Activated T-cell treated with anti-CD3 and anti-CD28 coated beads for 24 hours (primary cell): ENCODE measurements around the gene PTPRD.

Source experiments
- DNase-seq: peaks from one replicate; pipeline ENCODE4 v3.0.0-alpha.2; 2020; ENCODE audit warnings: low read depth

Gene PTPRD

DNA sequence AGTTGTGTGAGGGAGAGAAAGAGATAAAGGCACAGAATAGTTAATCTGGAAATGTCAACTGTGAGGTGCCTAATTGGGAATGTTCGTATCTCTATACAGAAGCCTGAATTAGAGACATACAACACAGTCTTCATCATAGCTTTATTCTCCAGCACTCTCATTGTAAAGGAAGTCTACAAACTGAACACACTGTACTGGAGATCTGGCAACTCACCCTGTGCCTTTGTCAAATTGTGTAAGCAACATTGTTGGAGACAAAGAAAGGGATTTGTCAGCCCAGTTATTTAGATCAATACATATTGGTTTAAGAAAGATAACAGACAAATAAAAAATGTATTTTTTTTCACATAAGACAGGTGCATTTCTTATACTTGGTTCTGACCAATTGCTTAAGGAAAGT lies 1980.3 kb downstream of the PTPRD start:
- DNase-seq, result no peak

DNA sequence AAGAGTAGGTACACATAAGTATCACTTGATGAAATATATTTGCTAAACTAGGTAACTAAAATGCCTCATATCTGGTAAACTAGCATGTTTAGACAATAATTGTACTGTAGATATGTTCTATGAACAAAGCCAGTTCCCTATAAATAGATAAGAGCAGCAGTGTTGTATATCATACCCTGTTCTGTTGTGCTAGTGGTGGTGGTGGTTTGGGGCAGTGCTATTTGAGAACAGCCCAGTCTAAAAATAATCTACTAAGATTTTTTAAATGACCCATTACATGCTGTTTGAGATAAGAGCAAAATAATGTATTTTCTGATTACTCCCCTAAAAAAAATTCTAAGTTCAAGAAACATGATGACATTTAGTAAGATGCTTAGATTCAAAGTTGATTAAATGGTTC lies 1984.0 kb downstream of the PTPRD start:
- no peak for DNase-seq

DNA sequence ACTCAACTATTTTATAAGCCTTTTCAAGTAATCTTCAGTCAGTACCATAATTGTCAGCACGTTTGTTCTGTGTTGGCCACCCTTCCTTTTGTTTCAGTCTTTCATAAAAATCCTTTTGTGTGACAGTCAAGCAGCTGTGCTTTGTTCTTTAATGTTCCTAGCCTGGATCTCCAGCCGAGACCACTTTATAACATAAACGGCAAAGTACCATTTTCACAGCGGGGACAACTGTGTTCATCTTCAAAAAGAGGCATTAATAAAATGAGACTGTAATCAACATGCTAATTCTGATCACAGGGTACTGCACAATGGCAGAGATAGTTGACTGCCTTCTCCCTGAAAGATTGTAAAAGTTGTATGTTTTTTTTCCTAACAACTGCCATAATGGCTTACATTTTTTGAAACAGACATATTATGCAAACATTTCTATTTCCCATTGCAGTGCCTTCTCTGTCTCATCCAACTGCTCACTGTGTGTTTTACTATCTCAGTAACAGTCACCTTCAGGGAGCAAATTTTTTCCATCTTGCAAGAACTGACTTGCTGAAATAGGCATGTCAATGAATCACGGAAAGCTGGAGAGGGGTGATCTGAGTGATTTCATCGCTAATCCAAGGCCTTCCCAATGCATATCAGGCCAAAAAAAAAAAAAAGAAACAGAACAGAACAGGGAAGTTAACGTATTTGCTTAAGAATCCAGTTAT lies 1984.7 kb downstream of the PTPRD start:
- DNase-seq, result no peak

DNA sequence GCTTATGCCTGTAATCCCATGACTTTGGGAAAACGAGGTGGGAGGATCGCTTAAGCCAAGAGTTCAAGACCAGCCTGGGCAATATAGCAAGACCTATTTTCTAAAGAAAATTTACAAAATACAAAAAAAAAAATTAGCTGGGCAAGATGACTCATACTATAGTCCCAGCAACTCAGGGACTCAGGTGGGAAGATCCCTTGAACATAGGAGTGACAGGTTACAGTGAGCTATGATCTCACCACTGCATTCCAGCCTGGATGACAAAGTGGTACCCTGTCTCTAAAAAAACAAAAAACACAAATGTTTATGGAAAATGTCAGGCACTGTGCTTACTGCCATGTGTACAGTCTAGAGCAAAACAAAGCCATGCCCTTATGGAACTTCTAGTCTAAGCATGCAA lies 1989.9 kb downstream of the PTPRD start:
- DNase-seq, result no peak

DNA sequence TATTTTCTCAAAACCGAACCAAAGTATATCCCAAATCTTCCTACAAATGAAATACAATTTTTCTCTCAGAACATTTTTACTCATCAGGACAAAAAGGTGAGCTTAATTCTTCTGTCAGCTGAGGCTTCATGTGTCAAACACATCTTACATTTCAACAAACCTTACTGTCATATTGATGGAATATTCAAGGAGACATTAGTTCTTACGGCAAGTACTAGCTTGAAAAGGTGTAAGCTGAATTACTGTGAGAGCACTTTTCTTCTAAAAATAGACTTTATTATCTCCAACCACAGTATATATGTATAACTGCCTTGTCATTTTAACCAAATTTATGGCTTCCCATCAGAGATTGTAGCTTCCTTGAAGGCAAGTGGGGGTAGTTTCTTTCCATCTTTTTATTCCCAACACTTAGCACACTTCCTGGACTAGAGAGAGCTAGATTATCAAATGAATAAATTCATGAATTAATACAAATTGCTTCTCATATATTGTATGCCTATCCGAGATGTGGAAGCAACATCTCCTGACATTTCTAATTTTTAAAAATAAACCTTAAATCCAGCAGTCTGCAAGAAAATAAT lies 1990.5 kb downstream of the PTPRD start:
- no peak for DNase-seq

DNA sequence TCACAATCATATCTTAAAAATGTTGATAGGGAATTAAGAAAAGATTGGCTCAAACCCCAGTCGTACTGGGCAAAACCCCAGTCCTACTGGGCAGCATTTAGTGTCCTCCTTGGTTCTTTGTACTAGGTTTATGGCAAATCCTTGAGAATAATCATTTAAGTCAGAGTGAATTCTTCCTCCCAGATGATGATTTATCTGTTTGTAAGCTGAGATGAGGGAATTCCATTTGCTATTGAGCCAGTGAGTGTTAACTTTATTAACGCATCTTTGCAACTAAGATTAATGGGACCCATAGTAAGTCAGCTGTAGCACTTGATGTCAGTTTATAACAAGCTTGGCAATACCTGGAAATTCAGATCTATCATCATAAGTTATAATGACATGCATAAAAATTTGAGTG lies 1991.4 kb downstream of the PTPRD start:
- DNase-seq, result no peak

DNA sequence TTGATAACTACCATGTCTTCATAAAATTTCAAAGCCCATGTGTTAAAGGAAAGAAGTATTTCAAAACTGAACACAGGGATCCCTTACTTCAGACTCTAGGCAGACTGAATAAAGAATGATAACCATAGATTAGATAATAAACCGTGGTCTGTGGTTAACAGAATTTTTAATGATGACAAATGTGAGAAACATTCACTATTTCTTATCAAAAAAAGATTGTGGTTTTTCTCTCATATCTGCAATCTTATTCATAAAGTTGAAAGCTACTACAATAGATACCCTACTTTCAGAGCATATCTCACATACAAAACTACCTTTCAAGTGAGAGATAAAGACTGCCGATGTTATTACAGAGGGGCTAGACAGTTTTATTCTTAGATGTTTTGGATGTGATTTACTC lies 1996.4 kb downstream of the PTPRD start:
- no peak for DNase-seq

DNA sequence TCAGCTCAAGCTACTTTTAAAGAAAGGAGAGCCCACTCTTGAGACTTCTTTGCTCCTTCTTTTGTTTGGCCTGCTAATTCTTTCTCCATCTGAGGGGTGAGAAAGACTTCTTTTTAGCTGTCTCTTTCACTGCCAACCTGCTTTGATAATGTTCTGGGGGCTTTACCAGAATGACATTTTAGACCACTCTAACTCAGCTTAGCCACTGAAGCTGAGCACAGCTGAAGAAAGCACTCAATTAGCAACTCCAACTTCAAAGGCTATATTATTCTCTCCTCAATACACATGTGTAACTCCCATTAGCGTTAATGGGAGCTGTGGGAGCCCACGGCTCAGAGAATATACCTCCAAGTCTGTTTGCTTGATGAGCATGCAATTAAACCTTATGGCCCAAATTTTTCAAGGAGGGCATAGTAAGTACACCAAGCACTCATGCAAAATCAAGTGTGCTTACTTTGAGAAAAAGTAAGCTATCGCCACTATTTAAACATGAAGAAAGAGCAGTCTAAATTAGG lies 1997.8 kb downstream of the PTPRD start:
- no peak for DNase-seq

DNA sequence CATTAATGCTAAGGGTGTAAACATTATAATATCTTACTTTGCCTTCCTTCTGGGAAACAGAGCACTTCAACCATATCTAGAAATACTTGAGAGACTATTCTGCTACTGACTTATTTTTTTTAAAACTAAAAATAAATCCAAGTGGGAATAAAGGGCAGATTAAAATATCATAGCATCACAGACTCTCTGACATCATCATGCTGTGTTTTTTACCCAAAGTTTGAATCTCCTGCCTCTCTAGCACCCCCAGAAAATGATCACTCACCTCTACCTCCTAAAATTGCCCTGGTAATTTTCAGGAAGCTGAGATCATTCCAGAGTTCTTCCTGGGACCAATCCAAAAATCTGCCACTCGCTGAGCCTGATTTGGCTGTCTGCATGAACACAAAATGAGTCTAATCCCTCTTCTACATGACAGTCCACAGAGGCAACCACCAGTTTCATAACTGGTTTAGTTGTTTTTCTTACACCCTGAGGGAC lies 1999.4 kb downstream of the PTPRD start:
- no peak for DNase-seq

DNA sequence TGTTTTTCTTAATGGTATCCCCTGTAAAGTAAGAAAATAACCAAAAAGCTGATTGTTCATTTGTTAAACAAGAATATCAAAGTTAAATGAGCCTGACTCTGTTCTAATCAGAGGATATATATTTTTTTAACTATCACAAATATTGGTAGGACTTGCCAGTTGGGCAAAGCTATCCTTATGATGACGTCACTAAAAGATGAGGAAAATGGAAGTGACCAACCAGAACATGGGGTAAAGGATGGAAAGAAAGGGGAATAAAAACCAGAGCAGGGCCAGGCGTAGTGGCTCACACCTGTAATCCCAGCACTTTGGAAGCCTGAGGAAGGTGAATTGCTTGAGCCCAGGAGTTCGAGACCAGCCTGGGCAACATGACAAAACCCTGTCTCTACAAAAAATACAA lies 2001.6 kb downstream of the PTPRD start:
- no peak for DNase-seq

DNA sequence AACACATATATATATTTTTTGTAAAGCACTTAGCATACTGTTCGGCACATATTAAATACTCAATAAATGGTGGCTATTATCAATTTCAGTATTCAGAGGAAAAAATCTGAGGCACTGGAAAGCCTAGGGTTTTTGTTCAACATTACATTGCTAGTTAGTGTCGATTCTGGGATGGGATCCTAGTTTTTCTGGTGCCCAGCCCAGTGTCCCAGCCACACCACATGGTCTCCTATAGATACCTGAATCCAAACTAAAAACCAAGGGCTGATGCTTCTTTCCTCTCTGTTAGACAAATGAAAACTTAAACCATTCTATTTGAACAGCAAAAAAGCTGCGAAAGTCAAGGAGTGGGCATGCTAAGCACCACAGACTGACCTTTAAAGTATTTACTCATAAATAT lies 2002.5 kb downstream of the PTPRD start:
- no peak for DNase-seq

DNA sequence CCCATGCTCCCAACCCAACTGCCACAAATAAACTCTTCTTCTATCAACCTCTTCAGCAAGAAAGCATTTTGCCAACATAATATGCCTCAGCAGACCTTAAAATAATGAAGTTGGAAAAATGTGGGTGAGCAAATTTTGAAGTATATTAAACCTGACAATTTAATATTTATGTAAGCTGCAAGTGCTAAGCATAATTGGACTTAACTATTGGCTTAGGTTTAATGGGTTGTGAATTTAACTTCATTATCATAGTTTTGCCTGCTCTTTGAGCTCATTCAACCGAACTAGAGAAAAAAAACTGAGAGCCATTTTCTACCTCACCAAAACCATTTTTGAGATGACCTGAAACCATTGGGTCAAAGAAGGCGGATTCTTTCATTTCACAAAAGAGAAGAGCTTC lies 2007.7 kb downstream of the PTPRD start:
- DNase-seq, result no peak

DNA sequence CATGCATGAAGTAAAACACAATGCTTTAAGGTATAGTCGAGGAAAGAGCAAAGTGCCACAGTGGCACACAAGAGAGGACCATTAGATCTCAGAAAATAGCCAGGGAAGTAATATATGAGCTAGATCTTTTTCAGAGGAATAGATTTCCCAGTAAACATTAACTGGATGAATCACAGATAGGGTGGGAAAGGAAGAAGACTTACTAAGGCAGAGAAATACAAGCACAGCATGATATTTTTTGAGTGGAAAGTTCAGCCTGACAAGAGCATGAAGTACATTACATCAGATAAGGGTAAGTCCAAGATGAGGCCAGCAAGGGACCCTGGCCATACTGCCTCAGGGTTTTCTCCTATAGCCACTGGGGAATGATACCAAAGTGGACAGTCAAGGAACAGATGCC lies 2008.6 kb downstream of the PTPRD start:
- no peak for DNase-seq

DNA sequence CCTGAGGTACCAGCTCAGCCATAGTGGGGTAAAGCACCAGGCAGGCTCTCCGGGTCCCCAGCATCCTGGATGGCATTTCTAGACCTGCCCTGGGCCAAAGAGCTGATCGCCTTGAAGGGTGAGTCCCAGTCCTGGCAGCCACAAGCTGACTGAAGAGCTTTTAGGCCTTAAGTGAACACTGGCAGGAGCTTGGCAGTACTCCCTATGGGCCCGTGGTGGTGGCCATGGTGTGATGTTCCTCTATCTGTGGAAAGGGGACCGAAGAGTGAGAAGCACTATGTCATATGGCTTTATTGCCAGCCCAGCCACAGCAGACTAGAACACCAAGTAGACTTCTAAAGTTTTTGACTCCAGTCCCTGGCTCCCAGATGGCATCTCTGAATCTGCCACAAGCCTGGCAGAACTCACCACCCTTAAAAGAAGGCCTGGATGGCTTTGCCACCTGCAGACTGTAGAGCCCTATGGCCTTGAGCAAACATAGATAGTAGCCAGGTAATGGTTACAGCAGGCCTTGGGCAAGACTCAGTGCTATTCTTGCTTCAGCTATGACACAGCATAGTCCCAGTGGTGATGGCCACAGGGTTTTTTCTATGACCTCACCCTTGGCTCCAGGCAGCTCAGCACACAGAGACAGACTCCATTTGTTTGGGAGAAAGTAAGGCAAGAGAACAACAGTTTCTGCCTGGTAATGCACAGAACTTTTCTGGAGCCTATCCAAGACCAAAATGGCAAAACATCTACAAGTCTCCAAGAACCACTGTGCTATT lies 2011.7 kb downstream of the PTPRD start:
- no peak for DNase-seq

DNA sequence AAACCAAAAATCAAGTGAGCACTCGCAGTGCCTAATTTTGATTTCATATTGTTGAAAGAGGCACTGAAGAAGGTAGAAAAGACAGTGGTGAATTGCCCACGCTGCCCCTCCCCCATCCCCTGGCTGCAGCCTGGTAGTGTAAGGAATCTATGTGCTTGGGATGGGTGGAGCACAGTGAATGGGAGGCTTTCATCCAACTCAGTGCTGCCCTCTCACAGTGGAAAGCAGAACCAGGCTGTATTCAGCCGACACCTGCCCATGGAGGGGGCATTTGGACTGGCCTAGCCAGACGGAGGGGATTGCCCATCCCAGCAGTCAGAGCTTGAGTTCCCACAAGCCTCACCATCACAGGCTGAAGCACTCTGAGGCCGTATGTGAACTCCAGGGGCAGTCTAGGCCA lies 2012.9 kb downstream of the PTPRD start:
- no peak for DNase-seq

DNA sequence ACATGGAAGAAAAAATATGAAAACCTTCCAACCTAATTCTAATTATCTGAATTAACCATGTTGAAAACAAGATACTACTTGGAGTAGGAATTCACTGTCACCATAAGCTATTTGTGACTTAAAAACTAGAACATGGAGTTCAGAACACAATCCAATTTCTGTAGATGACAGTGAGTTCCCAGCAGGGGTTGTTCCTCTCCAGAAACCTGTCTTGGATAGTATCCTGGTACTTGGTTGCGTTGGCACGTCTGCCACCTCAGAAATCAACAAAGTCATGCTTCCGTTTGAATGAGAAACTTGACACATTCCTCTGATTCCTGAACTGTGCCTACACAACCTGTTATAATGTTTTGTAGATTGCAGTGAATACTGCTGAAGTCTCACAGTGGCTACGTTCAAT lies 2023.3 kb downstream of the PTPRD start:
- DNase-seq, result no peak

DNA sequence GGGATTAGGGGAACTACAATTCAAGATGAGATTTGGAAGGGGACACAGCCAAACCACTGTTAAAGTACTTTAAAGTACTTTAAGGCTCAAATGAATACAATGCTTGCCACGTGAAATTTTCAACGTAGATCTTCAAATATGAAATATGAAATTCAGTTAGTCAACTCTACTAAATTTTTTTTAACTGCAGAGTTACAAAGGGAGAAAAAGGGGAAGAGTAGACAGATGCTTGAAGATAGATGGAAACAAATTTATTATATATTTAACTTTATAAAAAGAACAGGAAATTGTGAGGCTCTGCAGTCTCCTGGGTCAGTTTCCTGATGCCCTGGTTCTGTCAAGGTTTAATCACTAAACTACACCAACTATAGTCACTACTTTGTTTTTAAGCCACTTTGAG lies 2027.8 kb downstream of the PTPRD start:
- no peak for DNase-seq

DNA sequence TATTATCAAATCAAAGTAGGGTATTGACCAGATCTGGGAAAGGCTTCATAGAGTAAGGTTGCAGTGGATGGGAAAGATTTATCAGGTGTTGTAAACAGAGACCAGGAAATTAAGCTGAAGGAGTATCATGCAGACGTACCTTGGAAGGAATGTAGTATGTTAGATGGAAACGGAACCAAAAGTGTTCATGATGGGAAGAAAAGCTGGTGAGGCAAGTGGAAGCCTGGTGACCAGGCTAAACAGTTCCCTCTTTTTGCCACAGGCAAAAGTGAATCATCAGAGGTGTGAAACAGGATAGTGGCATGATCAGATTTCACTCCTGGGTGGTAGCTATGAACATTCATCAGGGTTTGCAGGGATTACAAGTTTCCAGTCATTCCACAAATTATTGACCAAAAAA lies 2033.1 kb downstream of the PTPRD start:
- DNase-seq, result no peak

DNA sequence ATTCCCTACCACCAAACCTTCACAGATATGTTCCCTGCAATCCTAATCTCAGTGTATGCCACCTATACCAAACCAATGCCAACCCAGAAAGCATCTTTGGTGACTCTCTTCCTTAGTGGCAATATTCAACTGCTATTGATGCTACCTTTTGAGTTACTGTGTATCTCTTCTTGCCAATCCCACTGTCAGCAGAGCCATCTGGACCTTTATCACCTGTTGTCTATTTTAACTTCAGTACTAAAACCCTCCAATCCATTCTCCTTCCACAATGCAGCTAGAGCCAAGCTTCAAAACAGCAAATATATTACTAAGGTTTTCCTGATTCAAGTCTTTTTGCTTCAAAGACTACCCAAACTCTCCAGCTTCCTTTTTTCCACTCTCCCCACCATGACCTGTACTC lies 2036.1 kb downstream of the PTPRD start:
- no peak for DNase-seq

DNA sequence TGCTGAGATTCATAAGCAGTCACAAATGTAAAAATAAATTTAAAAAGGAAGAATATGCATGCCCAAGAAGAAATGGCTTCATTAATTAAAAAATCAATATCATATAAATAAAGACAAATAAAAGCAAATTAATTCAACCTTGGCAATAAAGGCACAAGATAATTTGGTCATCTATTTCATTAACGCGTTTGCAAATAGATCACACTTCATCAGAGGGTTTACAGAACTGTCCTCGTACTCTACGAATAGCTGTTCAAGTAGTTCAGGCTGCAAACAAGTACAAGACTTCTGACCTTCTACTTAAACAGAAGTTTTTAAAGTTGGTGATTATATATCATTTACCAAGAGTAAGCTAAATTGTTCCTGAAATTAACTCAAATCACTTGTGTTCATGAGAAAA lies 2038.0 kb downstream of the PTPRD start:
- no peak for DNase-seq

DNA sequence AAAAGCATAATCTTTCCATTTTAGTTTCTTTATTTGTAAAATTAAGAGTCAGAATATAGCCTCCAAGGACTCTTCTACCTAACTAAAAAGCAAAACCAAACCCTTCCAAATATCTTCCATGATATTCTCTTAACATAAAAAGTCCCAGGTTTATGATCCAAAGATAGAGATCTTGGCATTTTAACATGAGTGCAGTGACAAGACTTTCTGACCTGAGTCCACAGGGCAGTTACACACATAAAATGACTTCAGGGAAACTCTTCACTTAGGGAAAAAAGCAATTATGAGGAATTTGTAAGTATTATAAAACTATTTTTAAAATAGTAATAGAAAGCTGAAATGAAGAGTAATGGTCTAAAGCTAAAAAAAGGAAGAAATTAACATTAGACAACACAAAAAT lies 2040.6 kb downstream of the PTPRD start:
- no peak for DNase-seq

DNA sequence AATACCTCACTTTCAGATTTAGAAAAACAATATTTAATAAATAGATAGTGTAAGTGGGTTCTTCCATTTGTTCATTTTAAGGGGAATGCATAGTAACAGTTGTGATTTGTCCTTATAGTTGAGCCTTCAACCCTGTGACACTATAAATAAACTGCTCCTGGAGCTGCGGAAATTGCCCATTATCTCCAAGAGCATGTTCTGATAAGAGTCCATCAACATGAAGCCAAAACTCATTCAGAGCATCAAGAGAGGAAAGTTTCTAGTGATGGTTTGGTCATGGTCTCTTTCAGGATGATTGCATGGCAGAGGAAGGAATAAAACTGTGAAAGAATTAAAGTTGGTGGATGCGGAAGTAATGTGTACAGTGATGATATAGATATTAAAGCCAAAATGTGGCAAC lies 2041.2 kb downstream of the PTPRD start:
- no peak for DNase-seq

DNA sequence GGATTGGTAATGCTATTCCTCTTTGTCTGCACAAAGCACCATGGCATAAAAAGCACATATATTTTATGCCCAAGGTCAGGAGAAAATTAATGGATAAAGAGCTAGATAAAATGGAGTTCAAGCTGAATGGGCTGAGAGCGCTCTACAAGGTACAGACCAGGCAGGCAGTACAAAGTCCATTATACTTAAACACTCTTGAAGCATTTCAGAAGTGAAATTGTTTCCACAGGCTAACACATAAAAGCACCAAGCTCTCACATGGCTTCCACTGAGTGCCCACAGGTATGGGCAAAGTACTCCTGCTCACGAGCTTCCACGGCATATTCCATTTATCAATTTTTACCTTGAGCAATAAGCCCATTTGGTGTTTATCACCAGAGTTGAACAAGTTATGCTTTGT lies 2042.0 kb downstream of the PTPRD start:
- no peak for DNase-seq
